Camera-type eye (tissue), 1 donor: ENCODE measurements around the gene OR1J1. TPM values are rescaled to one million over a fixed set of nuclear protein-coding genes. Genes with fewer than 3 reads are reported as not detected.

Experiments used
- total RNA-seq: library from RNA; depleted of rRNA; stranded (reverse); fragments of >200 nt; gene quantifications from one replicate; pipeline ENCODE4 v1.2.3, GENCODE V29; 2014

OR1J1 gene, protein sequence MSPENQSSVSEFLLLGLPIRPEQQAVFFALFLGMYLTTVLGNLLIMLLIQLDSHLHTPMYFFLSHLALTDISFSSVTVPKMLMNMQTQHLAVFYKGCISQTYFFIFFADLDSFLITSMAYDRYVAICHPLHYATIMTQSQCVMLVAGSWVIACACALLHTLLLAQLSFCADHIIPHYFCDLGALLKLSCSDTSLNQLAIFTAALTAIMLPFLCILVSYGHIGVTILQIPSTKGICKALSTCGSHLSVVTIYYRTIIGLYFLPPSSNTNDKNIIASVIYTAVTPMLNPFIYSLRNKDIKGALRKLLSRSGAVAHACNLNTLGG
- not detected for total RNA-seq

GRCh38 chr9:122477826-122478225, at the start of gene OR1J1:
Gene OR1J1, minus strand, starts transcription at chr9:122477926. Its CDS starts 0 bp downstream, at chr9:122477926.

GRCh38 chr9:122527193-122527592, 49.5 kb upstream of the OR1J1 start, which contains the start of gene OR1N1:
Gene OR1N1, minus strand, starts transcription at chr9:122527293. Its CDS starts 0 bp downstream, at chr9:122527293.

GRCh38 chr9:122518841-122519240, 41.1 kb upstream of the OR1J1 start, which contains the start of gene OR1J4:
Gene OR1J4, plus strand, starts transcription at chr9:122519141. Its CDS starts 0 bp downstream, at chr9:122519141.

GRCh38 chr9:122510502-122510901, 32.8 kb upstream of the OR1J1 start, which contains the start of gene OR1J2:
Gene OR1J2, plus strand, starts transcription at chr9:122510802. Its CDS starts 0 bp downstream, at chr9:122510802.

Other genes with a start within 250 kb of the OR1J1 start
- gene LHX6, start 249.0 kb downstream of the OR1J1 start, total RNA-seq: 1.9 TPM
- 20.3 TPM for gene RBM18, start 213.1 kb downstream of the OR1J1 start, total RNA-seq
- gene MRRF, start 213.0 kb downstream of the OR1J1 start, total RNA-seq: 35.9 TPM
- 3.2 TPM for gene PTGS1, start 106.9 kb downstream of the OR1J1 start, total RNA-seq
- not detected for gene OR1J2, start 32.9 kb upstream of the OR1J1 start, total RNA-seq
- not detected for gene OR1J4, start 41.2 kb upstream of the OR1J1 start, total RNA-seq
- not detected for gene OR1N1, start 49.4 kb upstream of the OR1J1 start, total RNA-seq
- not detected for gene OR1N2, start 75.2 kb upstream of the OR1J1 start, total RNA-seq
- gene OR1L8, start 105.5 kb upstream of the OR1J1 start, total RNA-seq: not detected
- not detected for gene OR1Q1, start 136.8 kb upstream of the OR1J1 start, total RNA-seq
- not detected for gene OR1B1, start 179.7 kb upstream of the OR1J1 start, total RNA-seq
- not detected for gene OR1L1, start 183.8 kb upstream of the OR1J1 start, total RNA-seq
- gene OR1L3, start 197.2 kb upstream of the OR1J1 start, total RNA-seq: not detected
- not detected for gene OR1L4, start 246.1 kb upstream of the OR1J1 start, total RNA-seq